CD4-positive, alpha-beta T cell treated with Interleukin-12 subunit alpha and Interleukin-12 subunit beta, for 1 hour (primary cell): Measurements from ENCODE around the gene MXRA7.
A peak's percentile ranks its signal among the peaks of the same experiment; 100 is the strongest.

Experiments
- DNase-seq: peaks from one replicate; pipeline ENCODE4 v3.0.0-alpha.2; 2020

The MXRA7 gene

GRCh38 chr17:76691379-76692191, 19.2 kb downstream of the MXRA7 start:
- no peak for DNase-seq

- DNase-seq = no peak
Observed at GRCh38 chr17:76690596-76691280, 20.0 kb downstream of the MXRA7 start.

- DNase-seq = no peak
Observed at GRCh38 chr17:76689859-76690258, 20.9 kb downstream of the MXRA7 start.

GRCh38 chr17:76688165-76688622, 22.6 kb downstream of the MXRA7 start:
- DNase-seq = no peak

GRCh38 chr17:76687298-76688164, 23.2 kb downstream of the MXRA7 start:
- no peak for DNase-seq

GRCh38 chr17:76686538-76687297, 24.0 kb downstream of the MXRA7 start:
- DNase-seq = no peak

GRCh38 chr17:76685846-76686245, 24.9 kb downstream of the MXRA7 start:
- DNase-seq = no peak

GRCh38 chr17:76685366-76685765, 25.4 kb downstream of the MXRA7 start:
- no peak for DNase-seq

GRCh38 chr17:76684756-76685155, 26.0 kb downstream of the MXRA7 start:
- no peak for DNase-seq

- DNase-seq = no peak
Observed at GRCh38 chr17:76683921-76684745, 26.6 kb downstream of the MXRA7 start.

- DNase-seq = no peak
Observed at GRCh38 chr17:76683011-76683755, 27.6 kb downstream of the MXRA7 start.

GRCh38 chr17:76682296-76682695, 28.5 kb downstream of the MXRA7 start:
- no peak for DNase-seq

GRCh38 chr17:76681222-76682137, 29.3 kb downstream of the MXRA7 start:
- peak; percentile 77 for DNase-seq

GRCh38 chr17:76679239-76679638, 31.5 kb downstream of the MXRA7 start:
- DNase-seq = no peak

GRCh38 chr17:76678330-76678729, 32.4 kb downstream of the MXRA7 start:
- DNase-seq = peak; percentile 46

- no peak for DNase-seq
Observed at GRCh38 chr17:76677406-76677805, 33.4 kb downstream of the MXRA7 start.

- no peak for DNase-seq
Observed at GRCh38 chr17:76676629-76677028, 34.1 kb downstream of the MXRA7 start.

- DNase-seq = no peak
Observed at GRCh38 chr17:76675648-76676047, 35.1 kb downstream of the MXRA7 start.

- no peak for DNase-seq
Observed at GRCh38 chr17:76674600-76674999, 36.2 kb downstream of the MXRA7 start.

- DNase-seq = no peak
Observed at GRCh38 chr17:76673729-76674128, 37.0 kb downstream of the MXRA7 start.
